Tibial artery (tissue), 4 donors: ENCODE data around the gene CTRB2.
"Not testable (repeated sequence)": the region's sequence is repeated elsewhere in the genome, so short reads cannot be mapped to it uniquely, and the experiment has no call there.

Source experiments
- DNase-seq, 2 donors: peaks; one replicate each; pipeline ENCODE4 v3.0.0-alpha.2; 2019
- H3K27ac ChIP-seq, 2 donors: fragments of 200-600 bp; sonication (generic) in 1 of 2; 1 replicate in 1 of 2; 2 replicates in 1 of 2; pipeline ENCODE4 v1.5.1; 2018 to 2019; ENCODE audit warnings: mild to moderate bottlenecking in 1 of 2
- H3K27me3 ChIP-seq, 2 donors: fragments of 200-600 bp; sonication (generic) in 1 of 2; one replicate each; pipeline versions ENCODE4 v1.5.1 to v1.6.0; 2016 to 2019
- H3K36me3 ChIP-seq, 3 donors: fragments of 200-600 bp; sonication (generic) in 2 of 3; one replicate each; pipeline ENCODE4 v1.5.1; 2016 to 2019; ENCODE audit warnings: mild to moderate bottlenecking in 2 of 3
- H3K4me1 ChIP-seq, 4 donors: fragments of 200-600 bp; sonication (generic) in 2 of 4; 1 replicate in 3 of 4; 2 replicates in 1 of 4; pipeline ENCODE4 v1.5.1; 2016 to 2019
- H3K4me3 ChIP-seq, 2 donors: fragments of 200-600 bp; sonication (generic) in 1 of 2; 1 replicate in 1 of 2; 2 replicates in 1 of 2; pipeline ENCODE4 v1.5.1; 2018 to 2019; ENCODE audit warnings: mild to moderate bottlenecking in 2 of 2
- H3K9me3 ChIP-seq, 3 donors: fragments of 200-600 bp; sonication (generic) in 1 of 3; one replicate each; pipeline ENCODE4 v1.5.1; 2016 to 2019
- CTCF ChIP-seq, 2 experiments: fragments of 200-600 bp in 1 of 2; fragments of 450-650 bp in 1 of 2; IDR thresholded peaks; one replicate each; pipeline ENCODE4 v1.5.1; 2017 to 2019; ENCODE audit warnings: antibody characterized with exemption in 2 of 2, mild to moderate bottlenecking in 1 of 2, moderate library complexity in 1 of 2
- intact Hi-C: fragments of 100-400 bp; cut with DNase I; formaldehyde crosslinking; loops from one replicate; pipeline ENCODE4 v1.15.0; 2023; ENCODE audit warnings: low total_unique reads

Gene CTRB2

GRCh38 chr16:75243667-75244224, 36.8 kb upstream of the CTRB2 start:
- Histone ChIP-seq H3K27ac (peak overlapping the region; percentile 93 to 99), H3K27me3 (no peaks in the 10 kb centered on the region), H3K36me3 (peaks cover 15 to 25% (median 16%) of the 10 kb centered on the region in 3 donors), H3K4me1 (peaks cover 0 to 100% (median 94%) of the 10 kb centered on the region in 4 donors), H3K9me3 (no peaks in the 10 kb centered on the region), H3K4me3 (peak overlapping the region in 1 of 2 donors; percentile 17)
- no peak for TF ChIP-seq CTCF (IDR thresholded peaks at IDR 0.05)
- intact Hi-C loops: no loop called here
- no peak for DNase-seq

- intact Hi-C loops, H3K9me3 ChIP-seq, DNase-seq, H3K4me3 ChIP-seq, H3K27me3 ChIP-seq: not testable (repeated sequence)
- peaks cover 15 to 26% (median 16%) of the 10 kb centered on the region in 3 donors for H3K36me3 ChIP-seq
- H3K27ac ChIP-seq: peak overlapping the region; percentile 93 to 99
- H3K4me1 ChIP-seq: peaks cover 0 to 100% (median 94%) of the 10 kb centered on the region in 4 donors
Measured at GRCh38 chr16:75242436-75243078, 35.6 kb upstream of the CTRB2 start.

- intact Hi-C loops: no loop called here
- Histone ChIP-seq H3K36me3 (peaks cover 15 to 32% (median 16%) of the 10 kb centered on the region in 3 donors), H3K27me3 (no peaks in the 10 kb centered on the region), H3K27ac (peak overlapping the region; percentile 93 to 99), H3K4me3 (no peak overlapping the region), H3K9me3 (no peaks in the 10 kb centered on the region), H3K4me1 (peaks cover 0 to 100% (median 94%) of the 10 kb centered on the region in 4 donors)
- no peak for TF ChIP-seq CTCF (IDR thresholded peaks at IDR 0.05)
- no peak for DNase-seq
Measured at GRCh38 chr16:75241955-75242354, 35.0 kb upstream of the CTRB2 start.

- no peaks in the 10 kb centered on the region for H3K9me3 ChIP-seq
- peaks cover 0 to 100% (median 91%) of the 10 kb centered on the region in 4 donors for H3K4me1 ChIP-seq
- H3K4me3 ChIP-seq: no peak overlapping the region
- intact Hi-C loops: no loop called here
- no peak for DNase-seq
- peak overlapping the region; percentile 93 to 99 for H3K27ac ChIP-seq
- TF ChIP-seq CTCF (IDR thresholded peaks at IDR 0.05): no peak
- no peaks in the 10 kb centered on the region for H3K27me3 ChIP-seq
- H3K36me3 ChIP-seq: peaks cover 15 to 38% (median 16%) of the 10 kb centered on the region in 3 donors
Measured at GRCh38 chr16:75241412-75241811, 34.5 kb upstream of the CTRB2 start.

- H3K27me3 ChIP-seq, intact Hi-C loops, H3K9me3 ChIP-seq, DNase-seq, H3K4me3 ChIP-seq: not testable (repeated sequence)
- H3K27ac ChIP-seq: peak overlapping the region; percentile 93 to 99
- peaks cover 16 to 46% (median 18%) of the 10 kb centered on the region in 3 donors for H3K36me3 ChIP-seq
- H3K4me1 ChIP-seq: peaks cover 0 to 93% (median 85%) of the 10 kb centered on the region in 4 donors
Measured at GRCh38 chr16:75240633-75241032, 33.7 kb upstream of the CTRB2 start.

- peaks cover 0 to 92% (median 77%) of the 10 kb centered on the region in 4 donors for H3K4me1 ChIP-seq
- no peaks in the 10 kb centered on the region for H3K9me3 ChIP-seq
- H3K27ac ChIP-seq: peak overlapping the region; percentile 93 to 99
- DNase-seq: peak in 1 of 2 donors; percentile 65
- H3K27me3 ChIP-seq: no peaks in the 10 kb centered on the region
- TF ChIP-seq CTCF (IDR thresholded peaks at IDR 0.05): no peak
- peaks cover 26 to 56% (median 28%) of the 10 kb centered on the region in 3 donors for H3K36me3 ChIP-seq
- intact Hi-C loops: loop anchor here (5.0 kb wide), 1 partner anchor 163 kb away; no protein-coding TSS in a partner anchor
- H3K4me3 ChIP-seq: peak overlapping the region in 1 of 2 donors; percentile 32
Measured at GRCh38 chr16:75239542-75240122, 32.7 kb upstream of the CTRB2 start.
